Left cardiac atrium (tissue), 4 donors: Measurements from ENCODE around the gene WIPI1. TPM values are rescaled to one million over a fixed set of nuclear protein-coding genes. Genes with fewer than 3 reads are reported as not detected.

Experiments used
- ATAC-seq, 2 donors: fragments of 200-7000 bp; cut with Tn5 transposase; one replicate each; pipeline ENCODE4 v1.9.1; 2020; ENCODE audit warnings: mild to moderate bottlenecking in 2 of 2, moderate library complexity in 2 of 2
- DNase-seq: peaks from one replicate; pipeline ENCODE4 v3.0.0-alpha.2; 2020
- intact Hi-C, 2 donors: fragments of 100-400 bp; cut with DNase I; formaldehyde crosslinking; loops; one replicate each; pipeline versions ENCODE4 v1.14.1 to v1.15.1; 2022 to 2023
- total RNA-seq, 2 donors: library from RNA; stranded (reverse); fragmentation: NEBNext Ultra II Directional; extraction: Animal tissue kit (Norgen Biotek cat#: 25700); gene quantifications; one replicate each; pipeline ENCODE4 v1.2.1, GENCODE V29; 2021
- donor health status: DM: no; HTN: yes; CAD: no.
- donor health status: DM: no; HTN: yes; CAD: no; lungs with severe emphysema.
- donor health status: DM: yes; HTN: yes; CAD: no.
- donor health status: Dilated cardiomyopathy.

The WIPI1 gene
- total RNA-seq, 2 donors from 2014 or later: 35.8 to 74.3 TPM

GRCh38 chr17:68397108-68397536, 60.2 kb downstream of the WIPI1 start:
- DNase-seq: no peak
- intact Hi-C loops: loop anchor here (5.0 kb wide), 1 partner anchor 135 kb away; no protein-coding TSS in a partner anchor
- ATAC-seq: no peak

GRCh38 chr17:68396226-68397107, 60.8 kb downstream of the WIPI1 start:
- DNase-seq: no peak
- ATAC-seq: peak in 1 of 2 donors; percentile 33

GRCh38 chr17:68394608-68395331, 62.5 kb downstream of the WIPI1 start:
- intact Hi-C loops: loop anchor here (5.0 kb wide), 1 partner anchor 132 kb away; no protein-coding TSS in a partner anchor
- DNase-seq: no peak
- no peak for ATAC-seq

More at GRCh38 chr17:68396226-68397107, 60.8 kb downstream of the WIPI1 start:
- intact Hi-C loops: loop anchor here (5.0 kb wide), 1 partner anchor 134 kb away; no protein-coding TSS in a partner anchor

- ATAC-seq: peak in 1 of 2 donors; percentile 68
- intact Hi-C loops: no loop called here
- DNase-seq: no peak
Measured at GRCh38 chr17:68391561-68392268, 65.6 kb downstream of the WIPI1 start.

- peak in 1 of 2 donors; percentile 24 for ATAC-seq
- intact Hi-C loops: no loop called here
- no peak for DNase-seq
Measured at GRCh38 chr17:68390888-68391545, 66.3 kb downstream of the WIPI1 start.

- DNase-seq (no peak), ATAC-seq (no peak)
- intact Hi-C loops: no loop called here
Measured at GRCh38 chr17:68389041-68389440, 68.3 kb downstream of the WIPI1 start.

- DNase-seq (no peak), ATAC-seq (no peak)
- intact Hi-C loops: no loop called here
Measured at GRCh38 chr17:68387435-68388218, 69.7 kb downstream of the WIPI1 start.

- ATAC-seq (no peak), DNase-seq (no peak)
- intact Hi-C loops: no loop called here
Measured at GRCh38 chr17:68385490-68386215, 71.6 kb downstream of the WIPI1 start.

GRCh38 chr17:68384941-68385340, 72.4 kb downstream of the WIPI1 start:
- intact Hi-C loops: no loop called here
- ATAC-seq: no peak
- no peak for DNase-seq

GRCh38 chr17:68384471-68384870, 72.8 kb downstream of the WIPI1 start:
- no peak for DNase-seq
- intact Hi-C loops: no loop called here
- ATAC-seq: no peak

- intact Hi-C loops: no loop called here
- ATAC-seq (peak in 1 of 2 donors; percentile 5), DNase-seq (peak; percentile 62)
Measured at GRCh38 chr17:68383443-68384321, 73.6 kb downstream of the WIPI1 start.

GRCh38 chr17:68383120-68383442, 74.2 kb downstream of the WIPI1 start:
- ATAC-seq: no peak
- DNase-seq: no peak
- intact Hi-C loops: no loop called here

GRCh38 chr17:68382582-68383085, 74.7 kb downstream of the WIPI1 start:
- no peak for DNase-seq
- ATAC-seq: no peak
- intact Hi-C loops: no loop called here

- DNase-seq (peak; percentile 54), ATAC-seq (no peak)
- intact Hi-C loops: no loop called here
Measured at GRCh38 chr17:68381076-68381900, 76.0 kb downstream of the WIPI1 start.
